Glutamatergic neuron (in vitro differentiated cells): ENCODE measurements around the gene NIPAL4. TPM values are rescaled to one million over a fixed set of nuclear protein-coding genes. Genes with fewer than 3 reads are reported as not detected.

Experiments
- total RNA-seq: library from RNA; stranded (reverse); fragmentation: NEBNext Ultra II Directional; extraction: Animal tissue kit (Norgen Biotek cat#: 25700); gene quantifications from one replicate; pipeline ENCODE4 v1.2.1, GENCODE V29; 2021; ENCODE audit not compliant: unreplicated experiment

The NIPAL4 gene
- total RNA-seq, 1 donor from 2014 or later: not detected

Other genes with a start within 250 kb of the NIPAL4 start
- gene CYFIP2, start 194.1 kb upstream of the NIPAL4 start, total RNA-seq: 120 TPM
- gene ADAM19, start 115.6 kb downstream of the NIPAL4 start, total RNA-seq: 41.2 TPM
- gene SOX30, start 192.2 kb downstream of the NIPAL4 start, total RNA-seq: not detected
- not detected for gene C5orf52, start 211.3 kb downstream of the NIPAL4 start, total RNA-seq